GM12878 (cell line): ENCODE data around the gene SORL1. TPM values are rescaled to one million over a fixed set of nuclear protein-coding genes. Genes with fewer than 3 reads are reported as not detected.
A peak's percentile ranks its signal among the peaks of the same experiment; 100 is the strongest.

Source experiments
- ATAC-seq: fragments of 200-7000 bp; cut with Tn5 transposase; 3 replicates; pipeline ENCODE4 v1.9.1; 2020; ENCODE audit warnings: mild to moderate bottlenecking, moderate library complexity
- BruUV-seq: library from RNA; stranded (reverse); fragments of 400-500 nt; replicated peaks from 2 replicates; lab custom pipeline; 2021; lab: Mats Ljungman, UMichigan
- CTCF ChIA-PET: fragments of 300-600 bp; sonication (Branson Sonifier 250); formaldehyde crosslinking; extraction: SDS; loops from one replicate; lab custom pipeline; 2021; ENCODE audit warnings: inconsistent platforms; lab: Yijun Ruan, JAX
- POLR2A ChIA-PET: fragments of 350-600 bp; formaldehyde crosslinking; extraction: SDS; loops from one replicate; lab custom pipeline; 2021; ENCODE audit warnings: inconsistent platforms; lab: Charles Lee
- RAD21 ChIA-PET: fragments of 300-600 bp; sonication (Branson Sonifier 250); formaldehyde crosslinking; loops from one replicate; lab custom pipeline; 2023; ENCODE audit warnings: antibody characterized with exemption; ENCODE audit not compliant: unreplicated experiment; lab: Charles Lee
- SMC1A ChIA-PET: fragments of 300-600 bp; sonication (Branson Sonifier 250); formaldehyde crosslinking; loops from one replicate; lab custom pipeline; 2023; ENCODE audit not compliant: unreplicated experiment, uncharacterized antibody; lab: Charles Lee
- DNase-seq: peaks from one replicate; pipeline ENCODE4 v3.0.0-alpha.2; 2011; ENCODE audit warnings: low read depth, low spot score
- FAIRE-seq: peaks from 3 replicates; lab custom pipeline; 2011; peaks lifted over from hg19 to GRCh38; lab: Jason Lieb, UNC
- H2AFZ ChIP-seq: 2 replicates; pipeline ENCODE4 v1.6.0; 2011; ENCODE audit warnings: low read depth, low read length, control low read depth; ENCODE audit not compliant: control insufficient read depth
- H3K27ac ChIP-seq: 2 replicates; pipeline ENCODE4 v1.5.1; 2011; ENCODE audit warnings: control low read depth; ENCODE audit not compliant: control insufficient read depth, insufficient read depth
- H3K27me3 ChIP-seq, 2 experiments: replicated peaks in 1 of 2; 2 replicates each; pipeline versions ENCODE4 v1.6.0 to v1.6.1; 2011; ENCODE audit warnings: low read length in 1 of 2; ENCODE audit not compliant: control insufficient read depth in 2 of 2, insufficient read depth in 2 of 2
- H3K36me3 ChIP-seq, 2 experiments: 2 replicates each; pipeline ENCODE4 v1.5.1; 2011; ENCODE audit warnings: low read length in 1 of 2; ENCODE audit not compliant: control insufficient read depth in 2 of 2, insufficient read depth in 2 of 2
- H3K4me1 ChIP-seq: 2 replicates; pipeline ENCODE4 v1.6.1; 2011; ENCODE audit warnings: mild to moderate bottlenecking, low read length, moderate library complexity, mixed read lengths; ENCODE audit not compliant: control insufficient read depth, insufficient read depth
- H3K4me2 ChIP-seq: 2 replicates; pipeline ENCODE4 v1.6.0; 2011; ENCODE audit warnings: control low read depth; ENCODE audit not compliant: control insufficient read depth, insufficient read depth
- H3K4me3 ChIP-seq: fragments of 200-600 bp; sonication (generic); 2 replicates; pipeline ENCODE4 v1.5.1; 2016
- H3K79me2 ChIP-seq: 2 replicates; pipeline ENCODE4 v1.6.0; 2011; ENCODE audit warnings: low read length; ENCODE audit not compliant: control insufficient read depth, insufficient read depth
- H3K9ac ChIP-seq: 2 replicates; pipeline ENCODE4 v1.8.0; 2011; ENCODE audit warnings: low read length, control low read depth, mixed read lengths; ENCODE audit not compliant: control insufficient read depth, insufficient read depth
- H3K9me3 ChIP-seq: replicated peaks from 3 replicates; pipeline ENCODE4 v1.5.1; 2011; ENCODE audit warnings: mild to moderate bottlenecking, low read length; ENCODE audit not compliant: control insufficient read depth, insufficient read depth
- H4K20me1 ChIP-seq: 2 replicates; pipeline ENCODE4 v1.6.0; 2011; ENCODE audit not compliant: control insufficient read depth, insufficient read depth
- POLR2AphosphoS5 ChIP-seq: IDR thresholded peaks from 2 replicates; pipeline ENCODE4 v1.6.1; 2011; ENCODE audit warnings: mild to moderate bottlenecking, low read length, inconsistent platforms
- PRDM15 ChIP-seq: fragments of 450-650 bp; formaldehyde crosslinking; IDR thresholded peaks from 2 replicates; pipeline ENCODE4 v1.4.0; 2020; ENCODE audit warnings: mild to moderate bottlenecking, moderate library complexity
- WGBS: methylation state at CpG from one replicate; pipeline ENCODE4 v1.1.6; 2016; ENCODE audit warnings: low lambda C conversion rate; ENCODE audit not compliant: insufficient replicate concordance, insufficient coverage; ENCODE audit errors: missing lambda C conversion rate; 5-methylcytosine and 5-hydroxymethylcytosine counted together
- in situ Hi-C: fragments of 300-500 bp; cut with MboI; formaldehyde crosslinking; loops from 9 replicates; pipeline ENCODE4 v1.14.3; 2018; ENCODE audit warnings: mixed read lengths
- intact Hi-C: fragments of 100-400 bp; cut with micrococcal nuclease; formaldehyde crosslinking; loops from one replicate; pipeline ENCODE4 v1.14.2; 2022; ENCODE audit not compliant: unreplicated experiment
- polyA plus RNA-seq, 11 experiments: library from polyadenylated mRNA; depleted of rRNA in 4 of 11; unstranded in 6 of 11; stranded (reverse) in 5 of 11; fragments of >200 nt; fragmentation: Nextera tagmentation in 4 of 11; fragmentation: Illumina TruSeq in 1 of 11; extraction: Ambion mirVana in 4 of 11; extraction: Trizol in 1 of 11; gene quantifications; 1 replicate in 1 of 11; 2 replicates in 10 of 11; pipeline versions ENCODE4 v1.2.1 to v1.2.3, GENCODE V29; 2011 to 2016; ENCODE audit warnings: inconsistent platforms in 2 of 11, missing spikeins in 2 of 11, low read depth in 1 of 11
- total RNA-seq, 4 experiments: library from RNA; depleted of rRNA in 3 of 4; stranded (reverse); fragments of >200 nt in 3 of 4; fragmentation: Illumina TruSeq in 1 of 4; extraction: Trizol in 1 of 4; gene quantifications; 2 replicates each; pipeline versions ENCODE4 v1.2.1 to v1.2.3, GENCODE V29; 2013 to 2021

Gene SORL1
- total and polyA plus RNA-seq, 10 of the 15 experiments (the other 5 are each of a cell fraction or from before 2014, with no cell fraction given), result 20.2 to 107 (median 59.9) TPM

GRCh38 chr11:121561716-121562115 lies 109.6 kb downstream of the SORL1 start:
- CTCF ChIA-PET, result interaction anchor here (0.6 kb wide), 1 partner anchor 100 kb away, joined by 3 read pairs; no protein-coding TSS in a partner anchor
- Histone ChIP-seq H3K79me2 (peaks cover 23% of the 10 kb centered on the region), H3K36me3 (peaks cover 27 to 56% of the 10 kb centered on the region in 2 experiments), H3K4me3 (no peak overlapping the region), H3K9me3 (no peaks in the 10 kb centered on the region; the same call in 2 of the 3 replicates), H3K27ac (no peak overlapping the region), H3K27me3 (no peaks in the 10 kb centered on the region), H3K4me1 (peaks cover 28% of the 10 kb centered on the region), H3K9ac (no peak overlapping the region), H3K4me2 (no peak overlapping the region), H2AFZ (no peak overlapping the region), H4K20me1 (no peaks in the 10 kb centered on the region; the same call in 1 of the 2 replicates)
- RAD21 ChIA-PET, result no interaction called here
- 0 out of 2 replicates have a peak, but pooled peaks have one; percentile 31 for TF ChIP-seq POLR2AphosphoS5
- TF ChIP-seq PRDM15, result no peak
- POLR2A ChIA-PET, result no interaction called here
- in situ Hi-C loops, result no loop called here
- intact Hi-C loops, result no loop called here
- FAIRE-seq (no peak), DNase-seq (no peak), ATAC-seq (no peak)
- BruUV-seq, result no TSS peak
- SMC1A ChIA-PET, result interaction anchor here (1.3 kb wide), 1 partner anchor 96 kb away, joined by 4 read pairs; no protein-coding TSS in a partner anchor
- WGBS, result 88% methylated on average over 5 of the region's 5 CpGs
